Endothelial cell of umbilical vein (primary cell): Measurements from ENCODE around the gene SMAD3. TPM values are rescaled to one million over a fixed set of nuclear protein-coding genes. Genes with fewer than 3 reads are reported as not detected.

ENCODE experiments used
- BruUV-seq: library from RNA; stranded (reverse); fragments of 400-500 nt; replicated peaks from 2 replicates; lab custom pipeline; 2021; lab: Mats Ljungman, UMichigan
- CTCF ChIA-PET: fragments of 300-600, 350-600 bp; sonication (Branson Sonifier 250); formaldehyde crosslinking; loops from one replicate; lab custom pipeline; 2021; ENCODE audit warnings: antibody characterized with exemption, inconsistent platforms; lab: Charles Lee
- POLR2A ChIA-PET: fragments of 300-600, 350-600 bp; sonication (Branson Sonifier 250); formaldehyde crosslinking; loops from one replicate; lab custom pipeline; 2021; ENCODE audit warnings: antibody characterized with exemption, inconsistent platforms; lab: Charles Lee
- DNase-seq: peaks from one replicate; pipeline ENCODE4 v3.0.0-alpha.2; 2011; ENCODE audit warnings: low read depth, low spot score
- FAIRE-seq: peaks from 2 replicates; lab custom pipeline; 2011; peaks lifted over from hg19 to GRCh38; lab: Jason Lieb, UNC
- H2AFZ ChIP-seq: 2 replicates; pipeline ENCODE4 v1.6.0; 2012; ENCODE audit warnings: low read depth, low read length, control low read depth, inconsistent platforms
- H3K27ac ChIP-seq: 2 replicates; pipeline ENCODE4 v1.5.1; 2011; ENCODE audit warnings: low read depth, mild to moderate bottlenecking, control low read depth, low read length, moderate library complexity; ENCODE audit not compliant: insufficient read depth
- H3K27me3 ChIP-seq, 2 experiments: 2 replicates each; pipeline versions ENCODE4 v1.6.0 to v1.6.1; 2011; ENCODE audit warnings: low read length in 2 of 2, mixed read lengths in 1 of 2; ENCODE audit not compliant: control insufficient read depth in 2 of 2, insufficient read depth in 2 of 2
- H3K36me3 ChIP-seq, 2 experiments: 2 replicates in 1 of 2; 3 replicates in 1 of 2; pipeline ENCODE4 v1.5.1; 2011; ENCODE audit warnings: low read length in 2 of 2, mild to moderate bottlenecking in 1 of 2, moderate library complexity in 1 of 2; ENCODE audit not compliant: control insufficient read depth in 2 of 2, insufficient read depth in 2 of 2; ENCODE audit errors: extremely low read depth in 1 of 2
- H3K4me1 ChIP-seq: 3 replicates; pipeline ENCODE4 v1.5.1; 2011; ENCODE audit warnings: mild to moderate bottlenecking, low read length; ENCODE audit not compliant: control insufficient read depth, insufficient read depth; ENCODE audit errors: extremely low read depth
- H3K4me2 ChIP-seq: 2 replicates; pipeline ENCODE4 v1.6.1; 2011; ENCODE audit warnings: low read length, control low read depth, mixed read lengths; ENCODE audit not compliant: insufficient read depth
- H3K4me3 ChIP-seq, 3 experiments: fragments of 200-600 bp in 1 of 3; sonication (generic), shearing (Covaris generic) in 1 of 3; replicated peaks in 1 of 3; 2 replicates each; pipeline ENCODE4 v1.5.1; 2011 to 2016; ENCODE audit warnings: control low read depth in 3 of 3, low read length in 3 of 3, mild to moderate bottlenecking in 2 of 3, inconsistent platforms in 1 of 3, low read depth in 1 of 3, moderate library complexity in 1 of 3; ENCODE audit not compliant: insufficient read depth in 1 of 3
- H3K79me2 ChIP-seq: 2 replicates; pipeline ENCODE4 v1.6.0; 2012; ENCODE audit warnings: low read length, inconsistent platforms; ENCODE audit not compliant: control insufficient read depth, insufficient read depth
- H3K9ac ChIP-seq: replicated peaks from 2 replicates; pipeline ENCODE3; 2011; ENCODE audit warnings: low read length, control low read depth; ENCODE audit not compliant: insufficient read depth; ENCODE audit errors: extremely low read depth
- H3K9me1 ChIP-seq: replicated peaks from 3 replicates; pipeline ENCODE4 v1.6.0; 2011; ENCODE audit warnings: mild to moderate bottlenecking, low read length; ENCODE audit not compliant: control insufficient read depth, insufficient read depth; ENCODE audit errors: extremely low read depth
- H3K9me3 ChIP-seq: replicated peaks from 2 replicates; pipeline ENCODE4 v1.5.1; 2012; ENCODE audit warnings: low read length, inconsistent platforms; ENCODE audit not compliant: control insufficient read depth, insufficient read depth
- H4K20me1 ChIP-seq: replicated peaks from 2 replicates; pipeline ENCODE3; 2011; ENCODE audit warnings: mild to moderate bottlenecking, low read length; ENCODE audit not compliant: control insufficient read depth, insufficient read depth; ENCODE audit errors: extremely low read depth
- CTCF ChIP-seq, 2 donors: IDR thresholded peaks; 1 replicate in 1 of 2; 2 replicates in 1 of 2; pipeline ENCODE4 v1.5.1; 2011; ENCODE audit warnings: low read length in 2 of 2, mild to moderate bottlenecking in 2 of 2, moderate library complexity in 2 of 2, control low read depth in 1 of 2, inconsistent platforms in 1 of 2, low read depth in 1 of 2; ENCODE audit not compliant: insufficient read depth in 1 of 2; ENCODE audit errors: extremely low read depth in 1 of 2
- EZH2 ChIP-seq: IDR thresholded peaks from 2 replicates; pipeline ENCODE4 v1.6.1; 2012; ENCODE audit warnings: borderline replicate concordance, low read depth, mild to moderate bottlenecking, moderate library complexity, low read length, inconsistent platforms; ENCODE audit not compliant: severe bottlenecking
- FOS ChIP-seq: IDR thresholded peaks from 2 replicates; pipeline ENCODE4 v1.6.1; 2011; ENCODE audit warnings: mild to moderate bottlenecking, low read length, moderate library complexity, borderline replicate concordance; ENCODE audit not compliant: insufficient read depth
- GATA2 ChIP-seq: IDR thresholded peaks from 2 replicates; pipeline ENCODE4 v1.7.0; 2011; ENCODE audit warnings: low read depth, mild to moderate bottlenecking, moderate library complexity, mixed read lengths, low read length; ENCODE audit not compliant: insufficient read length, insufficient read depth
- JUN ChIP-seq: IDR thresholded peaks from 2 replicates; pipeline ENCODE4 v1.6.1; 2011; ENCODE audit warnings: borderline replicate concordance, low read depth; ENCODE audit not compliant: insufficient read length, insufficient read depth
- MAX ChIP-seq: IDR thresholded peaks from 2 replicates; pipeline ENCODE4 v1.6.1; 2011; ENCODE audit not compliant: insufficient read depth, insufficient read length
- MYC ChIP-seq: IDR thresholded peaks from one replicate; pipeline ENCODE4 v1.6.1; 2011; ENCODE audit warnings: mild to moderate bottlenecking, low read depth, low read length
- POLR2A ChIP-seq: IDR thresholded peaks from 2 replicates; pipeline ENCODE4 v1.6.1; 2012; ENCODE audit warnings: low read depth, mild to moderate bottlenecking, control low read depth, low read length
- POLR2AphosphoS5 ChIP-seq: IDR thresholded peaks from 2 replicates; pipeline ENCODE4 v1.6.1; 2012; ENCODE audit warnings: low read depth, mild to moderate bottlenecking, control low read depth, low read length, moderate library complexity; ENCODE audit not compliant: insufficient read depth
- dilution Hi-C: fragments of 300-500 bp; cut with MboI; formaldehyde crosslinking; loops from one replicate; pipeline ENCODE4 v1.15.0; 2019; ENCODE audit warnings: low sequenced_read_pairs; ENCODE audit not compliant: extremely low pct_ligation_motif_present
- intact Hi-C: fragments of 100-400 bp; cut with micrococcal nuclease; formaldehyde crosslinking; loops from one replicate; pipeline ENCODE4 v1.10.0; 2022
- polyA plus RNA-seq, 4 experiments: library from polyadenylated mRNA; depleted of rRNA in 3 of 4; stranded (reverse) in 3 of 4; unstranded in 1 of 4; fragments of >200 nt; gene quantifications; 2 replicates each; pipeline versions ENCODE4 v1.2.1 to v1.2.3, GENCODE V29; 2011 to 2012; ENCODE audit warnings: missing spikeins in 1 of 4
- total RNA-seq: library from RNA; stranded (reverse); gene quantifications from 2 replicates; pipeline ENCODE4 v1.2.3, GENCODE V29; 2021

The SMAD3 gene
- total and polyA plus RNA-seq, 2 donors (not counting 3 experiments of a cell fraction or from before 2014, with no cell fraction given): 56.4 to 88.2 TPM

GRCh38 chr15:67054676-67055075 lies 10.7 kb upstream of the SMAD3 start:
- H4K20me1 ChIP-seq: no peaks in the 10 kb centered on the region
- no peaks in the 10 kb centered on the region for H3K36me3 ChIP-seq
- POLR2A ChIA-PET: no interaction called here
- no peaks in the 10 kb centered on the region for H3K9me1 ChIP-seq
- H3K9ac ChIP-seq: no peak overlapping the region
- no peak overlapping the region for H3K4me3 ChIP-seq
- peaks cover 9% of the 10 kb centered on the region for H3K4me1 ChIP-seq
- TF ChIP-seq JUN: no peak
- no peak for TF ChIP-seq EZH2
- TF ChIP-seq CTCF (IDR thresholded peaks at IDR 0.05; ENCODE audit: extremely low read depth in 1 of 2, insufficient read depth in 1 of 2, low read depth in 1 of 2, low read length in 2 of 2): no peak
- no peak for TF ChIP-seq FOS
- no peak for TF ChIP-seq POLR2AphosphoS5
- TF ChIP-seq GATA2: no peak
- no peak for TF ChIP-seq POLR2A
- no peak for TF ChIP-seq MYC
- no peak for TF ChIP-seq MAX
- no peaks in the 10 kb centered on the region for H3K9me3 ChIP-seq
- H2AFZ ChIP-seq: no peak overlapping the region
- intact Hi-C loops (no loop called here), dilution Hi-C loops (no loop called here)
- CTCF ChIA-PET: interaction anchor here (2.1 kb wide), 1 partner anchor 13 kb away, joined by 6 read pairs; no protein-coding TSS in a partner anchor
- no peak for FAIRE-seq
- H3K27ac ChIP-seq: no peak overlapping the region
- BruUV-seq: no TSS peak
- no peak overlapping the region for H3K4me2 ChIP-seq
- DNase-seq: no peak
- no peaks in the 10 kb centered on the region for H3K27me3 ChIP-seq
- no peaks in the 10 kb centered on the region for H3K79me2 ChIP-seq
